GM19372 (cell line): ENCODE measurements around the gene RIN3.

Experiments used
- ATAC-seq: cut with Tn5 transposase; IDR thresholded peaks from one replicate; pipeline ENCODE4 v1.9.1; 2021; ENCODE audit warnings: mild to moderate bottlenecking, low read depth, moderate library complexity; ENCODE audit not compliant: unreplicated experiment

Gene RIN3

GRCh38 chr14:92613008-92613658 lies 99.6 kb downstream of the RIN3 start:
- no peak for ATAC-seq

GRCh38 chr14:92613681-92614260 lies 100.2 kb downstream of the RIN3 start:
- ATAC-seq = no peak

- ATAC-seq = peak; percentile 90
These were observed 101.9 kb downstream of the RIN3 start for GRCh38 chr14:92615451-92615850.

- ATAC-seq = no peak
These were observed 102.6 kb downstream of the RIN3 start for GRCh38 chr14:92616178-92616577.

- ATAC-seq = no peak
These were observed 104.0 kb downstream of the RIN3 start for GRCh38 chr14:92617581-92617980.

GRCh38 chr14:92619671-92620456 lies 106.3 kb downstream of the RIN3 start:
- no peak for ATAC-seq

- no peak for ATAC-seq
These were observed 108.7 kb downstream of the RIN3 start for GRCh38 chr14:92622311-92622710.

- ATAC-seq = no peak
These were observed 111.2 kb downstream of the RIN3 start for GRCh38 chr14:92624764-92625163.

- no peak for ATAC-seq
These were observed 111.6 kb downstream of the RIN3 start for GRCh38 chr14:92625213-92625612.

- no peak for ATAC-seq
These were observed 112.5 kb downstream of the RIN3 start for GRCh38 chr14:92626041-92626440.

- ATAC-seq = no peak
These were observed 114.2 kb downstream of the RIN3 start for GRCh38 chr14:92627707-92628215.

GRCh38 chr14:92628636-92629035 lies 115.1 kb downstream of the RIN3 start:
- no peak for ATAC-seq

GRCh38 chr14:92630367-92630766 lies 116.8 kb downstream of the RIN3 start:
- no peak for ATAC-seq

GRCh38 chr14:92631098-92631497 lies 117.5 kb downstream of the RIN3 start:
- ATAC-seq = no peak

GRCh38 chr14:92632546-92633273 lies 119.1 kb downstream of the RIN3 start:
- ATAC-seq = no peak

GRCh38 chr14:92633274-92633616 lies 119.7 kb downstream of the RIN3 start:
- ATAC-seq = no peak

GRCh38 chr14:92633724-92634123 lies 120.1 kb downstream of the RIN3 start:
- ATAC-seq = no peak

- ATAC-seq = no peak
These were observed 121.5 kb downstream of the RIN3 start for GRCh38 chr14:92635031-92635430.

- ATAC-seq = no peak
These were observed 122.3 kb downstream of the RIN3 start for GRCh38 chr14:92635896-92636295.

GRCh38 chr14:92637228-92637627 lies 123.6 kb downstream of the RIN3 start:
- ATAC-seq = no peak

GRCh38 chr14:92637864-92638263 lies 124.3 kb downstream of the RIN3 start:
- ATAC-seq = no peak
